ENCODE measurements around the gene NHSL2. TPM values are rescaled to one million over a fixed set of nuclear protein-coding genes. Genes with fewer than 3 reads are reported as not detected.
"Not testable (repeated sequence)": the region's sequence is repeated elsewhere in the genome, so short reads cannot be mapped to it uniquely, and the experiment has no call there.

The NHSL2 gene
- total RNA-seq, 2 experiments from 2014 or later, result 0.45 to 2.2 TPM

GRCh38 chrX:71938371-71938770 is 27.7 kb downstream of the NHSL2 start:
- DNase-seq (no peak), ATAC-seq (no peak)
- Mint-ChIP-seq H3K9me3 (ENCODE audit: low read depth) (no peaks in the 10 kb centered on the region), H3K4me3 (no peak overlapping the region), H3K4me1 (no peaks in the 10 kb centered on the region), H3K27me3 (peaks cover 7% of the 10 kb centered on the region), H3K27ac (no peak overlapping the region), H3K36me3 (no peaks in the 10 kb centered on the region)
- CTCF ChIA-PET, result no interaction called here

DNA sequence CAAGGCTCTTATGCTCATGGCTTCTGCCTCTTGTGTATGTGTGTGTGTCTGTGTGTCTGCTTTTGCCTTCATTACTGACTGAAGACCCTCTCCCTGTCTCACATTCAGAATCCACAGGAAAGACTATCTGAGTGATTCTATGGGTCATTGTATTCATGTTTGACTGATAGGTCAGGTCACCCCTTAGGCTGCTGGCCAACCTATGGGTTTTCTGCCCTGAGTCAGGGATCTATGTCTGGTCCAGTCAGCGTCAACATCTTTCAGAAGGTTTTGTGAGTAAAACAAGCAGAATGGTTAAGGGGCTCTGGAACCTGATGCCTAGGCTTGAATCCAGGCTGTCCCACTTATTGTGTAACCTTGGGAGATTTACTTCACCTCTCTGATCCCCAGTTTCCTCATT is 30.5 kb downstream of the NHSL2 start:
- Mint-ChIP-seq H3K4me3 (no peak overlapping the region), H3K9me3 (ENCODE audit: low read depth) (no peaks in the 10 kb centered on the region), H3K36me3 (no peaks in the 10 kb centered on the region), H3K4me1 (no peaks in the 10 kb centered on the region), H3K27ac (no peak overlapping the region), H3K27me3 (peaks cover 4% of the 10 kb centered on the region)
- DNase-seq, result no peak
- CTCF ChIA-PET, result no interaction called here
- ATAC-seq, result no peak

GRCh38 chrX:71941776-71942175 is 31.1 kb downstream of the NHSL2 start:
- ATAC-seq, result no peak
- H3K9me3 Mint-ChIP-seq (ENCODE audit: low read depth), result no peaks in the 10 kb centered on the region
- CTCF ChIA-PET, result no interaction called here
- no peak for DNase-seq
- H3K27me3 Mint-ChIP-seq, result peaks cover 4% of the 10 kb centered on the region
- H3K27ac Mint-ChIP-seq, result no peak overlapping the region
- H3K4me3 Mint-ChIP-seq, result no peak overlapping the region
- no peaks in the 10 kb centered on the region for H3K36me3 Mint-ChIP-seq
- no peaks in the 10 kb centered on the region for H3K4me1 Mint-ChIP-seq

GRCh38 chrX:71944369-71944768 is 33.7 kb downstream of the NHSL2 start:
- ATAC-seq (no peak), DNase-seq (no peak)
- no peaks in the 10 kb centered on the region for H3K9me3 Mint-ChIP-seq (ENCODE audit: low read depth)
- H3K27me3 Mint-ChIP-seq, result peaks cover 4% of the 10 kb centered on the region
- H3K4me3 Mint-ChIP-seq, result no peak overlapping the region
- no peak overlapping the region for H3K27ac Mint-ChIP-seq
- CTCF ChIA-PET, result no interaction called here
- H3K36me3 Mint-ChIP-seq, result no peaks in the 10 kb centered on the region
- no peaks in the 10 kb centered on the region for H3K4me1 Mint-ChIP-seq

DNA sequence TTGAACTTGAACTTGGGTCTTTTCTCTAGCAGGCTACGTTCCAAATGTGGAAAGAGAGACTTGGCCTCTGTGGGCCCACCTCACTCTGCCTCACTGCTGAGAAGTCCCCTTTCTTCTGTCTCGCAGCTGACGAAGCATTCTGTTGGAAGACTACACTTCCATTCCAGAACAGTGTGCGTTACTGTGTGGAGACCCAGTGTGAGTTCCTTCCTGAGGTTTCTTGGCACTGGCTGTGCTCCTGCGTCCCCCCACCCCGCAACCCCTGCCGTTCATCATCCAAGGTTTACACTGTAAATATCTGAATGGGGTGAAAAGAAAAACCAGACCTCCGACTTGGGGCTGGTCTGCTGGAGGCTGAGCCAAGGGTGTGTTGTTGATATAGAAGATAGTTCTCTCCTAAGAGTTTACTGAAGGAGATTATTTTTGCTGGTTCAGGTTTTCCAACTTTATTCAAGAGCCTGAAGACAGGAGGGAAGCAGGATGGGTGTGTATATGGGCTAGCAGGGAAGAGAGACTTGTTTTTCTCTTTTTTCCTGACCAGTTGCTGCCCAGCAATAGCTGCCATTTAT is 34.7 kb downstream of the NHSL2 start:
- Mint-ChIP-seq H3K4me1 (no peaks in the 10 kb centered on the region), H3K4me3 (no peak overlapping the region), H3K27ac (no peak overlapping the region), H3K27me3 (peaks cover 4% of the 10 kb centered on the region), H3K36me3 (no peaks in the 10 kb centered on the region), H3K9me3 (ENCODE audit: low read depth) (no peaks in the 10 kb centered on the region)
- DNase-seq, result no peak
- CTCF ChIA-PET, result no interaction called here
- no peak for ATAC-seq

GRCh38 chrX:71949363-71949762 is 38.7 kb downstream of the NHSL2 start:
- H3K4me3 Mint-ChIP-seq, result no peak overlapping the region
- no peak overlapping the region for H3K27ac Mint-ChIP-seq
- no peaks in the 10 kb centered on the region for H3K36me3 Mint-ChIP-seq
- CTCF ChIA-PET, result no interaction called here
- no peaks in the 10 kb centered on the region for H3K9me3 Mint-ChIP-seq (ENCODE audit: low read depth)
- ATAC-seq (no peak), DNase-seq (no peak)
- H3K4me1 Mint-ChIP-seq, result no peaks in the 10 kb centered on the region
- no peaks in the 10 kb centered on the region for H3K27me3 Mint-ChIP-seq

GRCh38 chrX:71949844-71950445 is 39.3 kb downstream of the NHSL2 start:
- ATAC-seq, result no peak
- H3K36me3 Mint-ChIP-seq, result no peaks in the 10 kb centered on the region
- H3K27ac Mint-ChIP-seq, result no peak overlapping the region
- no peaks in the 10 kb centered on the region for H3K27me3 Mint-ChIP-seq
- H3K4me1 Mint-ChIP-seq, result no peaks in the 10 kb centered on the region
- DNase-seq, result no peak
- no peaks in the 10 kb centered on the region for H3K9me3 Mint-ChIP-seq (ENCODE audit: low read depth)
- no peak overlapping the region for H3K4me3 Mint-ChIP-seq
- CTCF ChIA-PET, result no interaction called here

- H3K27ac Mint-ChIP-seq, result no peak overlapping the region
- no peaks in the 10 kb centered on the region for H3K27me3 Mint-ChIP-seq
- no peaks in the 10 kb centered on the region for H3K9me3 Mint-ChIP-seq (ENCODE audit: low read depth)
- H3K36me3 Mint-ChIP-seq, result no peaks in the 10 kb centered on the region
- CTCF ChIA-PET, result no interaction called here
- no peak for DNase-seq
- no peak overlapping the region for H3K4me3 Mint-ChIP-seq
- no peaks in the 10 kb centered on the region for H3K4me1 Mint-ChIP-seq
- no peak for ATAC-seq
These were observed 42.7 kb downstream of the NHSL2 start for GRCh38 chrX:71953391-71953790.

GRCh38 chrX:71953946-71954345 is 43.3 kb downstream of the NHSL2 start:
- no peaks in the 10 kb centered on the region for H3K9me3 Mint-ChIP-seq (ENCODE audit: low read depth)

GRCh38 chrX:71954458-71954857 is 43.8 kb downstream of the NHSL2 start:
- CTCF ChIA-PET, result no interaction called here
- DNase-seq, result no peak
- no peak for ATAC-seq

More at GRCh38 chrX:71953946-71954345, 43.3 kb downstream of the NHSL2 start:
- Mint-ChIP-seq H3K36me3 (no peaks in the 10 kb centered on the region), H3K27ac (no peak overlapping the region), H3K4me3 (no peak overlapping the region), H3K4me1 (no peaks in the 10 kb centered on the region), H3K27me3 (no peaks in the 10 kb centered on the region)
- DNase-seq (no peak), ATAC-seq (no peak)
- CTCF ChIA-PET, result no interaction called here

DNA sequence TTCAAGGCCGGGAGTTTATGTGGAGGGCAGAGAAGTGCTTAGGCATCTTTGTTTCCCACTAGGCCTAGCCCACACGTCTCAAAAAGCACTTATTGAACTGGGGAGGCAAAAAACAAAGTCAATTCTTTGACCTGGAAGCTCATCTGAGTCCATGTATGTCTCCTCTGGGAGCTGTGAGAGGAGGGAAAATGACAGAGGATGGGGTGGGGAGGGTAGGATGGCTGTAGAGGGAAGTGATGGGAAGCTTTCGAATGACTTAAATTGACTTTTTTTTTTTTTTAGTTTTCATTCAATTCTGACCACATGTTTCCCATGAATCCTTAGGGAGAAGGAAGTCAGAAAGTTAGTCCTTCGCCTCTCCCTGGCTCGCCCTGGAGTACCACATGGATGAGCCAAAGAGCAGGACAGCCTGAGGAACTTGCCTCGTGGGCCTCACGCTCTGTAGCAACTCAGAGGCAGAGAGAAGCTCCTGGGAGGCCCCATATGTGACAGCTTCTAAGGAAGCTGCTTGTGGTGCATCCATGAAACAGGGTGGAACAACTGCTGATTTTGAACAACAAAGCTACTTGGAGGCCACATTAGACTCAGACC is 45.0 kb downstream of the NHSL2 start:
- no peak for ATAC-seq
- Mint-ChIP-seq H3K27ac (no peak overlapping the region), H3K4me1 (no peaks in the 10 kb centered on the region), H3K4me3 (no peak overlapping the region), H3K27me3 (peaks cover under 1% of the 10 kb centered on the region), H3K9me3 (ENCODE audit: low read depth) (no peaks in the 10 kb centered on the region), H3K36me3 (no peaks in the 10 kb centered on the region)
- no peak for DNase-seq
- CTCF ChIA-PET, result no interaction called here

More at GRCh38 chrX:71954458-71954857, 43.8 kb downstream of the NHSL2 start:
- Mint-ChIP-seq H3K4me3 (no peak overlapping the region), H3K36me3 (no peaks in the 10 kb centered on the region), H3K9me3 (ENCODE audit: low read depth) (no peaks in the 10 kb centered on the region), H3K27me3 (no peaks in the 10 kb centered on the region), H3K27ac (no peak overlapping the region), H3K4me1 (no peaks in the 10 kb centered on the region)

- H3K27ac Mint-ChIP-seq, result no peak overlapping the region
- DNase-seq (no peak), ATAC-seq (no peak)
- peaks cover 3% of the 10 kb centered on the region for H3K27me3 Mint-ChIP-seq
- CTCF ChIA-PET, result no interaction called here
- no peaks in the 10 kb centered on the region for H3K36me3 Mint-ChIP-seq
- H3K4me3 Mint-ChIP-seq, result no peak overlapping the region
- H3K4me1 Mint-ChIP-seq, result no peaks in the 10 kb centered on the region
- H3K9me3 Mint-ChIP-seq (ENCODE audit: low read depth), result no peaks in the 10 kb centered on the region
These were observed 47.6 kb downstream of the NHSL2 start for GRCh38 chrX:71958281-71958675.

GRCh38 chrX:71964184-71964583 is 53.5 kb downstream of the NHSL2 start:
- CTCF ChIA-PET; ATAC-seq; H3K4me3 Mint-ChIP-seq; H3K27ac Mint-ChIP-seq; H3K9me3 Mint-ChIP-seq (ENCODE audit: low read depth); H3K36me3 Mint-ChIP-seq; DNase-seq; H3K4me1 Mint-ChIP-seq: not testable (repeated sequence)
- peaks cover 14% of the 10 kb centered on the region for H3K27me3 Mint-ChIP-seq

DNA sequence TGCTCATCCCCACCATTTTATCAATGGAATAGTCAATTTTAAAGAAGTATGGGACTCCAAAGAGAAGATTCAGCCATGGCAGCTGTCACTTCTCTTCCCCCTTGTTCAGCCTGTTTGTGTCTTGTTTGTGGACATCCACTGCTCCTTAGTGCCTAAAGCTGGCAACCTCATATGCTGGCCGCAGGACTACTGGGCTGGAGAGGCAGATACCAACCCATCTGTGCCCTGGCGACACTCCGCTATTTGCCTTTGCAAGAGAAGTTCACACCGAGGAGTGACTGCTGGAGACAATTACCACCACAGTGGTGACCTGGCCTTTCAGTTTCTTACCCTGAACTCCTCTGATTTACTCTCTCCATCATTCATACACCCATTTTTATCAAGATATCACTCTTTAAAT is 64.3 kb downstream of the NHSL2 start:
- no peak overlapping the region for H3K4me3 Mint-ChIP-seq
- H3K9me3 Mint-ChIP-seq (ENCODE audit: low read depth), result no peaks in the 10 kb centered on the region
- no peaks in the 10 kb centered on the region for H3K4me1 Mint-ChIP-seq
- CTCF ChIA-PET, result no interaction called here
- H3K36me3 Mint-ChIP-seq, result no peaks in the 10 kb centered on the region
- DNase-seq (no peak), ATAC-seq (no peak)
- H3K27me3 Mint-ChIP-seq, result peaks cover 6% of the 10 kb centered on the region
- no peak overlapping the region for H3K27ac Mint-ChIP-seq

Data from activated CD8-positive, alpha-beta memory T cell treated with anti-CD3 and anti-CD28 coated beads, Interleukin-2, amount 10 ng/mL, durations not matched to agents 7 days and 5 days (primary cell).